NCI-H146 (cell line): ENCODE results near the gene IPO7.

Source experiments
- DNase-seq: peaks from one replicate; lab custom pipeline; 2025; lab: John Stamatoyannopoulos, UW

IPO7 gene

DNA sequence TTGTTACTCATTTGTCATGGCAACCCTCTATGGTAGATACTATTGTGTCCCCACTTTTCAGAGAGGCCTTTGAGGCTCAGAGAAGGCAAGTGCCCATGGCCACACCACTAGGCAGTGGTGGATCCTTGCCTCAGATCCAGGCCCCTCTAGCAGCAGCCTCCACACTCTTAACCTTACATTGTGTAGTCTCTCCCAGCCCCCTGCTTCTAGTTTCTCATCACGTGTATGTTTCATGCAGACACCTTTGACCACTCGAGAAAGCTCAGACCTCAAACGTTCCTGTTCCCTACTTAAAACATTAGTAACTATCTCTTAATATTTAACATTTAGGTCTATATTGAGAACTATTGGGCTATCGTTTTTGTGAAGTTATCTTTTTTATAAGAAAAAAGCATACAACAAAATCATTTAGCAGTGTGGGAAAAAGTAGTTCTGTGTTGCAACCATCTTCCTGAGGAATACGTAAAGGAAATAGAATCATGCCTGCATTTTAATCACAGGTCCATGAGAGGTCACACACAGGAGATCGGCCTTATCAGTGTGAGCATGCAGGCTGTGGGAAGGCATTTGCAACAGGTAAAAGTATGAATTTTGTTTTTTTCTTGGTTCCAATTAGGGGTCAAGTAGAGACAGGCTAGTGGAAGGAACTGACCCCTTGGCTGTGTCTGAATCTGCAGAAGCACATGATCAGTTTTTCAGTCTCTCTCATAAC lies 111.5 kb downstream of the IPO7 start:
- no peak for DNase-seq
